GM18499 (cell line): ENCODE data around the gene DPP7.

ENCODE experiments used
- ATAC-seq: cut with Tn5 transposase; IDR thresholded peaks from one replicate; pipeline ENCODE4 v1.9.1; 2021; ENCODE audit warnings: moderate number of reproducible peaks; ENCODE audit not compliant: insufficient read depth, unreplicated experiment

DPP7 gene

GRCh38 chr9:137113385-137114159 lies 961 bp downstream of the DPP7 start:
- no peak for ATAC-seq

- no peak for ATAC-seq
Observed at GRCh38 chr9:137112564-137113384, 1.8 kb downstream of the DPP7 start.

- ATAC-seq = no peak
Observed at GRCh38 chr9:137111788-137112563, 2.6 kb downstream of the DPP7 start.

GRCh38 chr9:137110911-137111787 lies 3.4 kb downstream of the DPP7 start:
- no peak for ATAC-seq

- no peak for ATAC-seq
Observed at GRCh38 chr9:137110147-137110910, 4.2 kb downstream of the DPP7 start.

- no peak for ATAC-seq
Observed at GRCh38 chr9:137109250-137110146, 5.0 kb downstream of the DPP7 start.

- no peak for ATAC-seq
Observed at GRCh38 chr9:137108608-137109249, 5.8 kb downstream of the DPP7 start.

GRCh38 chr9:137107982-137108381 lies 6.6 kb downstream of the DPP7 start:
- ATAC-seq = no peak

- ATAC-seq = no peak
Observed at GRCh38 chr9:137107312-137107921, 7.1 kb downstream of the DPP7 start.

- no peak for ATAC-seq
Observed at GRCh38 chr9:137106662-137107250, 7.8 kb downstream of the DPP7 start.

- ATAC-seq = no peak
Observed at GRCh38 chr9:137105814-137106661, 8.5 kb downstream of the DPP7 start.

GRCh38 chr9:137103206-137103999 lies 11.1 kb downstream of the DPP7 start:
- no peak for ATAC-seq

GRCh38 chr9:137099231-137099630 lies 15.3 kb downstream of the DPP7 start:
- no peak for ATAC-seq

GRCh38 chr9:137097761-137098462 lies 16.6 kb downstream of the DPP7 start:
- ATAC-seq = no peak
